Small intestine (tissue), 7 donors: ENCODE measurements around the gene SOD2. TPM values are rescaled to one million over a fixed set of nuclear protein-coding genes. Genes with fewer than 3 reads are reported as not detected.

Experiments used
- DNase-seq, 2 donors: peaks; one replicate each; pipeline versions ENCODE4 v3.0.0 to v3.0.0-alpha.2; 2013
- FAIRE-seq: peaks from 2 replicates; lab custom pipeline; 2012; peaks lifted over from hg19 to GRCh38; lab: Jason Lieb, UNC
- H3K27ac ChIP-seq, 3 donors: one replicate each; pipeline ENCODE4 v1.5.1; 2013; ENCODE audit warnings: low read length in 2 of 3, mild to moderate bottlenecking in 2 of 3, control low read depth in 1 of 3, inconsistent platforms in 1 of 3, low read depth in 1 of 3, moderate library complexity in 1 of 3
- H3K27me3 ChIP-seq, 3 donors: one replicate each; pipeline ENCODE4 v1.6.1; 2013; ENCODE audit warnings: low read length in 3 of 3, inconsistent platforms in 1 of 3; ENCODE audit not compliant: control insufficient read depth in 3 of 3, insufficient read depth in 3 of 3
- H3K36me3 ChIP-seq, 3 donors: one replicate each; pipeline ENCODE4 v1.6.1; 2013; ENCODE audit warnings: low read length in 3 of 3, inconsistent platforms in 1 of 3, low read depth in 1 of 3, mild to moderate bottlenecking in 1 of 3, moderate library complexity in 1 of 3; ENCODE audit not compliant: control insufficient read depth in 3 of 3, insufficient read depth in 2 of 3
- H3K4me1 ChIP-seq, 3 donors: one replicate each; pipeline ENCODE4 v1.6.1; 2013; ENCODE audit warnings: low read length in 2 of 3, inconsistent platforms in 1 of 3, low read depth in 1 of 3, mild to moderate bottlenecking in 1 of 3, moderate library complexity in 1 of 3; ENCODE audit not compliant: control insufficient read depth in 3 of 3, insufficient read depth in 2 of 3
- H3K4me3 ChIP-seq, 3 donors: one replicate each; pipeline ENCODE4 v1.5.1; 2013; ENCODE audit warnings: low read length in 3 of 3, control low read depth in 1 of 3, inconsistent platforms in 1 of 3, low read depth in 1 of 3, mild to moderate bottlenecking in 1 of 3, moderate library complexity in 1 of 3
- H3K9me3 ChIP-seq, 2 donors: one replicate each; pipeline ENCODE4 v1.6.1; 2013; ENCODE audit warnings: low read depth in 1 of 2, low read length in 1 of 2; ENCODE audit not compliant: control insufficient read depth in 2 of 2, insufficient read depth in 1 of 2
- WGBS, 3 donors: extraction: QIAGEN DNeasy Blood & Tissue Kit; methylation state at CpG; one replicate each; pipeline ENCODE4 v1.1.7; 2013; 5-methylcytosine and 5-hydroxymethylcytosine counted together
- polyA plus RNA-seq, 4 donors: library from polyadenylated mRNA; stranded (reverse) in 3 of 4; unstranded in 1 of 4; fragments of 200-250 nt in 3 of 4; fragments of 120-200 nt in 1 of 4; gene quantifications; one replicate each; pipeline versions ENCODE4 v1.2.1 to v1.2.3, GENCODE V29; 2013
- donor health status: healthy with polysubstance abuse.
- donor health status: control.
- donor health status: control.
- donor health status: Bipolar disorder and iron deficiency.
- donor health status: healthy.

SOD2 gene
- polyA plus RNA-seq, 4 donors = 81.6 to 250 (median 140) TPM

GRCh38 chr6:159687341-159687740, 5.7 kb downstream of the SOD2 start:
- Histone ChIP-seq H3K4me1 (peaks cover 0 to 6% (median 4%) of the 10 kb centered on the region in 3 donors), H3K27me3 (no peaks in the 10 kb centered on the region), H3K36me3 (peaks cover 15 to 48% (median 18%) of the 10 kb centered on the region in 3 donors), H3K27ac (no peak overlapping the region), H3K4me3 (no peak overlapping the region), H3K9me3 (no peaks in the 10 kb centered on the region)
- no peak for FAIRE-seq
- 93 to 95% (median 95%) methylated on average over 9 of the region's 9 CpGs for WGBS, 3 donors
- no peak for DNase-seq

- H3K4me1 ChIP-seq = peaks cover 0 to under 1% (median 0%) of the 10 kb centered on the region in 3 donors
- FAIRE-seq (no peak), DNase-seq (no peak)
- no peak overlapping the region for H3K27ac ChIP-seq
- no peak overlapping the region for H3K4me3 ChIP-seq
- H3K9me3 ChIP-seq = no peaks in the 10 kb centered on the region
- WGBS, 3 donors = 72 to 89% (median 73%) methylated on average over 3 of the region's 3 CpGs
- H3K36me3 ChIP-seq = peaks cover 17 to 45% (median 18%) of the 10 kb centered on the region in 3 donors
- H3K27me3 ChIP-seq = no peaks in the 10 kb centered on the region
Observed at GRCh38 chr6:159686703-159687102, 6.3 kb downstream of the SOD2 start.

- peaks cover 18 to 52% (median 19%) of the 10 kb centered on the region in 3 donors for H3K36me3 ChIP-seq
- H3K4me1 ChIP-seq = no peaks in the 10 kb centered on the region
- FAIRE-seq (no peak), DNase-seq (no peak)
- H3K27me3 ChIP-seq = no peaks in the 10 kb centered on the region
- no peaks in the 10 kb centered on the region for H3K9me3 ChIP-seq
- H3K4me3 ChIP-seq = no peak overlapping the region
- WGBS, 3 donors = 79 to 83% (median 81%) methylated on average over 5 of the region's 5 CpGs
- H3K27ac ChIP-seq = no peak overlapping the region
Observed at GRCh38 chr6:159686040-159686439, 7.0 kb downstream of the SOD2 start.

GRCh38 chr6:159684013-159684304, 9.1 kb downstream of the SOD2 start:
- no peaks in the 10 kb centered on the region for H3K4me1 ChIP-seq
- FAIRE-seq = no peak
- H3K9me3 ChIP-seq = no peaks in the 10 kb centered on the region
- no peak for DNase-seq
- H3K36me3 ChIP-seq = peaks cover 16 to 41% (median 26%) of the 10 kb centered on the region in 3 donors
- H3K27me3 ChIP-seq = no peaks in the 10 kb centered on the region
- H3K27ac ChIP-seq = no peak overlapping the region
- no peak overlapping the region for H3K4me3 ChIP-seq
- WGBS, 3 donors = 93 to 95% (median 94%) methylated on average over 1 of the region's 1 CpG

GRCh38 chr6:159682810-159683209, 10.2 kb downstream of the SOD2 start:
- Histone ChIP-seq H3K9me3 (no peaks in the 10 kb centered on the region), H3K4me1 (no peaks in the 10 kb centered on the region), H3K36me3 (peaks cover 16 to 41% (median 22%) of the 10 kb centered on the region in 3 donors), H3K4me3 (no peak overlapping the region), H3K27me3 (no peaks in the 10 kb centered on the region), H3K27ac (no peak overlapping the region)
- DNase-seq (no peak), FAIRE-seq (no peak)
- 88 to 100% (median 96%) methylated on average over 1 of the region's 1 CpG for WGBS, 3 donors

GRCh38 chr6:159682295-159682694, 10.7 kb downstream of the SOD2 start:
- H3K4me1 ChIP-seq = no peaks in the 10 kb centered on the region
- H3K4me3 ChIP-seq = no peak overlapping the region
- H3K36me3 ChIP-seq = peaks cover 18 to 38% (median 22%) of the 10 kb centered on the region in 3 donors
- no peak for DNase-seq
- FAIRE-seq = no peak
- 68 to 79% (median 69%) methylated on average over 3 of the region's 3 CpGs for WGBS, 3 donors
- no peak overlapping the region for H3K27ac ChIP-seq
- H3K9me3 ChIP-seq = no peaks in the 10 kb centered on the region
- no peaks in the 10 kb centered on the region for H3K27me3 ChIP-seq

GRCh38 chr6:159681191-159681880, 11.7 kb downstream of the SOD2 start:
- FAIRE-seq = no peak
- Histone ChIP-seq H3K27ac (no peak overlapping the region), H3K4me1 (no peaks in the 10 kb centered on the region)

GRCh38 chr6:159680104-159680503, 12.9 kb downstream of the SOD2 start:
- Histone ChIP-seq H3K9me3 (no peaks in the 10 kb centered on the region), H3K36me3 (peaks cover 12 to 31% (median 16%) of the 10 kb centered on the region in 3 donors), H3K27me3 (no peaks in the 10 kb centered on the region), H3K27ac (no peak overlapping the region), H3K4me3 (no peak overlapping the region), H3K4me1 (no peaks in the 10 kb centered on the region)
- DNase-seq (no peak), FAIRE-seq (no peak)
- WGBS, 3 donors = 70 to 86% (median 78%) methylated on average over 3 of the region's 3 CpGs

More at GRCh38 chr6:159681191-159681880, 11.7 kb downstream of the SOD2 start:
- Histone ChIP-seq H3K9me3 (no peaks in the 10 kb centered on the region), H3K36me3 (peaks cover 15 to 32% (median 21%) of the 10 kb centered on the region in 3 donors), H3K27me3 (no peaks in the 10 kb centered on the region), H3K4me3 (no peak overlapping the region)
- no peak for DNase-seq
- 81 to 86% (median 83%) methylated on average over 10 of the region's 10 CpGs for WGBS, 3 donors
